Omental fat pad (tissue), 4 donors: Measurements from ENCODE around the gene SGF29. TPM values are rescaled to one million over a fixed set of nuclear protein-coding genes. Genes with fewer than 3 reads are reported as not detected.
"Not testable (repeated sequence)": the region's sequence is repeated elsewhere in the genome, so short reads cannot be mapped to it uniquely, and the experiment has no call there.

ENCODE experiments used
- ATAC-seq: fragments of 150-250 bp; one replicate; pipeline ENCODE4 v1.9.1; 2016; ENCODE audit warnings: mild to moderate bottlenecking, moderate library complexity; ENCODE audit not compliant: low FRiP score
- DNase-seq: peaks from one replicate; pipeline ENCODE4 v3.0.0-alpha.2; 2019; ENCODE audit warnings: low spot score
- total RNA-seq, 4 donors: library from RNA; depleted of rRNA; stranded (reverse); fragments of >200 nt; gene quantifications; one replicate each; pipeline ENCODE4 v1.1.0, GENCODE V29; 2016
- TF ChIP-seq, protein P1 (sequence below), 3 donors: fragments of 450-650 bp; IDR thresholded peaks; one replicate each; pipeline ENCODE4 v1.5.1; 2016 to 2017; ENCODE audit warnings: antibody characterized with exemption in 3 of 3, mild to moderate bottlenecking in 3 of 3, moderate library complexity in 2 of 3

The SGF29 gene
- total RNA-seq, 4 donors from 2014 or later, result 18.0 to 22.6 (median 19.1) TPM

DNA sequence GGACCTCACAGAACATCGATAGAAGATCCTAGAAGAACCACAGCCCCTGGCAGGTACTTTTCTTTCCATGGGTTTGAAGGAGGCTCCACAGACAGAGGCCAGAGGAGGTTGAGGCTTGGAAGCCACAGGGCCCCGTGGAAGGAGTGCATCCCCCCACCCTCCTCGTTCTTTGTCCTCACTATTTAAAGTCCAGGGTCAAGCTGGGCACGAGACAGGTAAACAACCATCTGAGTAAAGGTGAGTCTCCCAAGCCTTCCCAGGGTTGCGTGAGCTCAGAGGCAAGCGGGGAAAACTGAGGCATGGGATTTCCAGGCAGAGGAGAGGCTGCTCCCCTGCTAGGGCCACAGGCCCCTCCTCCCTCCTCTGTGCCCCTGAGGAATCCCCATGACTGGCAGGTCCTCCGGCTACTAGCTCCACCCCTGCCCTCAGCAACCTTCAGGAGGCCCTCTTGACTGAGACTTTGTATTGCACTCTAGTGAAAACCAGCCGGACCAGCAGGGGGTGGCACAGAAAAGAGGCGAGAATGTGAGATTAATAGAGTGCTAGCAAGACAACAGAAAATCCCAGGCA lies 44.1 kb downstream of the SGF29 start:
- TF ChIP-seq, protein P1, sequence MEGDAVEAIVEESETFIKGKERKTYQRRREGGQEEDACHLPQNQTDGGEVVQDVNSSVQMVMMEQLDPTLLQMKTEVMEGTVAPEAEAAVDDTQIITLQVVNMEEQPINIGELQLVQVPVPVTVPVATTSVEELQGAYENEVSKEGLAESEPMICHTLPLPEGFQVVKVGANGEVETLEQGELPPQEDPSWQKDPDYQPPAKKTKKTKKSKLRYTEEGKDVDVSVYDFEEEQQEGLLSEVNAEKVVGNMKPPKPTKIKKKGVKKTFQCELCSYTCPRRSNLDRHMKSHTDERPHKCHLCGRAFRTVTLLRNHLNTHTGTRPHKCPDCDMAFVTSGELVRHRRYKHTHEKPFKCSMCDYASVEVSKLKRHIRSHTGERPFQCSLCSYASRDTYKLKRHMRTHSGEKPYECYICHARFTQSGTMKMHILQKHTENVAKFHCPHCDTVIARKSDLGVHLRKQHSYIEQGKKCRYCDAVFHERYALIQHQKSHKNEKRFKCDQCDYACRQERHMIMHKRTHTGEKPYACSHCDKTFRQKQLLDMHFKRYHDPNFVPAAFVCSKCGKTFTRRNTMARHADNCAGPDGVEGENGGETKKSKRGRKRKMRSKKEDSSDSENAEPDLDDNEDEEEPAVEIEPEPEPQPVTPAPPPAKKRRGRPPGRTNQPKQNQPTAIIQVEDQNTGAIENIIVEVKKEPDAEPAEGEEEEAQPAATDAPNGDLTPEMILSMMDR (IDR thresholded peaks at IDR 0.05), result no peak
- DNase-seq (no peak), ATAC-seq (no peak)

DNA sequence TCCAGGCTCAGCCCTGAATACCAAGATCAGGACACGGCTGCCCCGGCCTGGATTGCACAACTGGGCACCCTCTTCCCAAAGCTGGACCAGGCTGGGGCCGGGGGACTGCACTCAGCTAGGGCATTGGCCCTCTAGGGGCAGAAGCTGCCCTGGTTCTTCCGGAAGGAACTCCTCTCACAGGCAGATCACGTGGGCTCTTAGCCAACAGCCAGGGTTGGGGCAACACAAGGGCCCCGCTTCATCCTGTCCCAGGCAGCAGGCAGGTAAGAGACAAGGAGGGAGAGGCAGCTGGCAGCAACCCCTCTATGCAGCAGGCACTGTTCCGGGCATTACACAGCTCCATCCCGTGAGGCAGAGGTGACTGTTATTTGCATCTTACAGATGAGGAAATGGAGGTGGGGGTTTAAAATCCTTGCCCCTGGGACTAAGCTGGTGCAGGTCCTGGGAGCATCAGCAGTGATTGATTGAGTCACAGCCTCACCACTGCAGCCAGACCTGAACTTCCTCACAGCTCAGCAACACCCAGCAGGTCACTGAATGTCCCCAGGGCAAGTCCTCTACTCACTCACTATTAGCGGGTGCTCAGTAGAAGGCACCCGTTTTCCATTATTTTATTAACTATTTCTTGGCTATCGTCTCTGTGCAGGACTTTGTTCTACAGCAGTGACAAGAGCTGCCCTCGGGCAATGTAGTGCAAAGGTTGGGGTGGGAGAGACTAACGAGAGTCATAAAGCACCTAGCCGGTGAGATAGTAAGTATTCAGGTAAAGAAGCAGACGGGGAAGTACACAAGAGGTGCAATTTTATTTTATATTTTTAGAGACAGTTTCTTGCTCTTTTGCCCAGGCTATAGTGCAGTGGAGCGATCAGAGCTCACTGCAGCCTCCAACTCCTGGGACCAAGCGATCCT lies 45.9 kb downstream of the SGF29 start:
- not testable (repeated sequence) for DNase-seq, ATAC-seq

DNA sequence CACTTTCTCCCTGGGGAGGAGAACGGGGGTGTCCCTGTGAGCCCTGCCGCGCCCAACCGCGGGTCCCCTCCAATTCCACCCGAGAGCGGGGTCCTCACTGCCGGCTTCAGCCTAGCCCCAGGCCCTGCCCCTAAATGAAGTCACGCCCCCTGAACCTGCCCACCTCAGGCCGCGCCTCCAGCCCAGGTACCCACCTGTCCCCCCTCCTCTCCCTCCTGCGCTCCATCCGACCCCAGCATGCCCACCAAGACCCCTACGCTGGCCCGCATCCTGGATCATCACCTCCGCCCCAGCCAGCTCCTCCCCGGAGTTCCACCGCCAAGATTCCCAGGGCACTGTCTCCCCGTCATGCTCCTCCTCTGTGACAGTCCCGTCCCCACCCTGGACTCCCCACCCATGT lies 47.2 kb downstream of the SGF29 start:
- not testable (repeated sequence) for ATAC-seq, DNase-seq

DNA sequence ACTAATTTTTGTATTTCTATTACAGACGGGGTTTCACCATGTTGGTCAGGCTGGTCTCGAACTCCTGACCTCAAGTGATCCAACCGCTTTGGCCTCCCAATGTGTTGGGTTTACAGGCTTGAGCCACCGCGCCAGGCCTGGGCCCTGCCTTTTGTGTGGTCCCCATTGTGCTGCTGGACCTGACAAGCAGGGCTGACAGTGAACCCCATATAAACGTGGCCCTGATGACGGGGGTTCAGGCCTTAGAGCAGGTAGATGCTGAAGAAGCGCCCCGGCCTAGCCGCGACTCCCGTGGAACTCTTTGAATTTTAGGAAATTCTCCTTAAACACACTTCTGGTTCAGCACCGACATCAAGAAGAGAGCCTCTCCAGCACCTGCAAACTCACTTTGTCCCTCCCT lies 47.9 kb downstream of the SGF29 start:
- not testable (repeated sequence) for ATAC-seq, DNase-seq

DNA sequence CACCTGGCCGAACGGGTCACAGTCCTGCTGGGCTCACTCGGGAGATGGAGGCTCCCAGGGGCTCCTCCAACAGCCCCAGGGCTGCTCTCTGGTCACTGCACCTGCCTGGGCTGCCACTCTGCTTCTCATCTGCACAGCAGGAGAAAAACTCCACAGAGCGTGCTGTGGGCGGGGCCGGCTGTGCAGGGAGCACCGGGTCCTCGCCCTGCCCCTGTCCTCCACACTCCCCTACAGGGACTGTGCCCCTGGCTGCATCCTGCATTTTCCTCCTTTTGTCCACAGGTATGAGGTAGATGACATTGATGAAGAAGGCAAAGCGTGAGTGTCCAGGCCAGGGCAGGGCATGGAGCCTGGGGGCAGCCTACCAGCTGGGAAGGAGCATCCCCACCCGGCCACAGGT lies 48.3 kb downstream of the SGF29 start:
- DNase-seq, ATAC-seq: not testable (repeated sequence)

DNA sequence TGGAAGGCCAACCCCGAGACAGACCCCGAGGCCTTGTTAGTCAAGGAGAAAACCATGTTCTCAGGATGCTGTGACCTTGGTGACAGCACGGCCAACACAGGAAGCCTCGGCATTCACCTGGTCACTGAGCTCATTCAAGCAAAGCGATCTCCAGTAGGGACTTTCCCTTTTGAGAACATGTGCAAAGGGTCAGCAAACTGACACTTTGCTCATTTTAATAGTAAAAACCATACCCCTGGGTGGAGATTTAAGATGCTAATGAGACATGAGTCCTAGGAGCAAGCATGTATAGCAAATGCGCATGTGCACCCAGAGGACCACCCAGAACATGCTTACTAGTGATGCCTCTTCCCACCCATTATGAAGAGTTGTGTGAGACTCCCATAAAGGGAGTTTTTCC lies 48.8 kb downstream of the SGF29 start:
- no peak for ATAC-seq
- TF ChIP-seq, protein P1 (IDR thresholded peaks at IDR 0.05), result no peak
- no peak for DNase-seq

DNA sequence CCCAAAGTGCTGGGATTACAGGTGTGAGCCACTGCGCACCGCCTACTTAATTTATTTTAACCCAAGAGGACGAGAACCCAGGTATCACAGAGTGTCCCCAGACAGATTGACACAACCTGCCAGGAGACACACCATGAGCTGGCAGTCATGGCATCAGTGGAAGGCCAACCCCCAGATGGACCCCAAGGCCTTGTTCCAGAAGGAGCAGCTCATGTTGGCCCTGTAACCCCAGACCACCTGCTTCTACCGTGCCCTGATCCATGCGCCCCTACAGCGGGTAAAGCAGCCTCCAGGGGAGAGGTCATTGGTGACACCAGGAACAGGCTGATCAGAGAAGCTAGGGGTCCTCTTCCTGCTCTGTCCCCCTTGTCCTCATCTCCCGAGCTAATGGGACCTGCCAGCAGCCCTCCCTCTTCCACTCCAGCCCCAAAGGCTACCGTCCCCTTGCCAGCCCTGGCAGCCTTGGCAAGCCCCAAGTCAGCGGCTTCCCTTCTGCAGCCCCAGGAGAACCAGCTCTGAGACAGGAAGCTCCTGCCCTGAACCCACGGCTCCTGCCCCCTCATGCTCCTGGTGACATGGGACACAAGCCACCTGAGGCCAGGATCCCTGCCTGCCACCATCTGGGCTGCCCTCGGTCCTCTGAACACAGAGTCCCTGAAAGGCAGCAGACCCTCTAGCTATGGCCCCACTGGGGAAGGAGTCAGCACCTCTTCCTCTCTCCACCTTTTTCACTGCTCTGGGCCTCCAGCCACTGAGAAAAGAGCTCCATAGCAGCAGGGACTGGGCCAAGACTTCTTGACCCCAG lies 49.9 kb downstream of the SGF29 start:
- TF ChIP-seq, protein P1 (IDR thresholded peaks at IDR 0.05), result no peak
- DNase-seq (no peak), ATAC-seq (no peak)

DNA sequence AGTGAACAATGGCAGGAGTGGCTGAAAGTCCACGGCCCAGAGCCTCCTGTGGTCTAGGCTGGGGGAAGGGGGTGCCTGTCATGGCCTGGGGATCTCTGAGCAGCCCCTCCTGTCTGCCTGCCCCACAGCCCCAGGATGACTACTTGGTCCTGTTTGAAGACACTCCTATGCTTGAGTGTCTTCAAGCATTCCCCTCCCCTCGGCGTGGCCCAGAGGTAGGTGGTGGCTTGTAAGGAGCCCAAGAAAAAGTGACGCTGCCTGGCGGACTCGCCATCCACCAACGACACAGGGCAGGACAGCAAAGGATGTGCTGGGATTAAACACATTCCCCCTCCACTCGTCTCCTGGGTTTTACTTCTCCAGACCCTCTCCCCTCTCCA lies 50.5 kb downstream of the SGF29 start:
- TF ChIP-seq, protein P1 (IDR thresholded peaks at IDR 0.05), result no peak
- no peak for ATAC-seq
- no peak for DNase-seq
